ENCODE data around the gene HGS. TPM values are rescaled to one million over a fixed set of nuclear protein-coding genes. Genes with fewer than 3 reads are reported as not detected.

HGS gene
- total RNA-seq, 2 donors from 2014 or later, result 93.8 to 108 TPM

DNA sequence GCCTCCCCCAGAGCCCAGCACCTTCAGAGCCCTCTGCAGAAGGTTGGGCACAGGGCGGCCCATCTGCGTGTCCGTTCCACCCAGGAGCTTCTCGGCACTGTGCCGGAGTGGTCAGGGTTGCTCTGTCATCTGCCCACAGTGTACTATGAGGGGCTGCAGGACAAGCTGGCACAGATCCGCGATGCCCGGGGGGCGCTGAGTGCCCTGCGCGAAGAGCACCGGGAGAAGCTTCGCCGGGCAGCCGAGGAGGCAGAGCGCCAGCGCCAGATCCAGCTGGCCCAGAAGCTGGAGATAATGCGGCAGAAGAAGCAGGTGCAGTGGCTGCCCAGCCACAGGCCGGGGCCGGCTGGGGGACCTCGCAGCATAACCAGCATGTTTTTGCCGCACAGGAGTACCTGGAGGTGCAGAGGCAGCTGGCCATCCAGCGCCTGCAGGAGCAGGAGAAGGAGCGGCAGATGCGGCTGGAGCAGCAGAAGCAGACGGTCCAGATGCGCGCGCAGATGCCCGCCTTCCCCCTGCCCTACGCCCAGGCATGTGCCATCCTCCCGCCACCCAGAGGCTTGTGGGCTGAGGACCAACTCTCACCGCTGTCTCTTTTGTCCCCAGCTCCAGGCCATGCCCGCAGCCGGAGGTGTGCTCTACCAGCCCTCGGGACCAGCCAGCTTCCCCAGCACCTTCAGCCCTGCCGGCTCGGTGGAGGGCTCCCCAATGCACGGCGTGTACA is 12.6 kb downstream of the HGS start:
- ATAC-seq (ENCODE audit: insufficient number of reproducible peaks, low FRiP score, low read depth) (no peak), DNase-seq (ENCODE audit: low spot score) (no peak)
- Histone ChIP-seq H3K36me3 (peaks cover 70% of the 10 kb centered on the region), H3K4me3 (no peak overlapping the region), H3K9me3 (no peaks in the 10 kb centered on the region), H3K27me3 (replicated peaks; ENCODE audit: insufficient read depth) (no peaks in the 10 kb centered on the region), H3K27ac (no peak overlapping the region), H3K4me1 (ENCODE audit: control insufficient read depth in 1 of 2, low read depth in 2 of 2) (peaks cover 0 to 3% of the 10 kb centered on the region in 2 donors)
- TF ChIP-seq, protein P1, sequence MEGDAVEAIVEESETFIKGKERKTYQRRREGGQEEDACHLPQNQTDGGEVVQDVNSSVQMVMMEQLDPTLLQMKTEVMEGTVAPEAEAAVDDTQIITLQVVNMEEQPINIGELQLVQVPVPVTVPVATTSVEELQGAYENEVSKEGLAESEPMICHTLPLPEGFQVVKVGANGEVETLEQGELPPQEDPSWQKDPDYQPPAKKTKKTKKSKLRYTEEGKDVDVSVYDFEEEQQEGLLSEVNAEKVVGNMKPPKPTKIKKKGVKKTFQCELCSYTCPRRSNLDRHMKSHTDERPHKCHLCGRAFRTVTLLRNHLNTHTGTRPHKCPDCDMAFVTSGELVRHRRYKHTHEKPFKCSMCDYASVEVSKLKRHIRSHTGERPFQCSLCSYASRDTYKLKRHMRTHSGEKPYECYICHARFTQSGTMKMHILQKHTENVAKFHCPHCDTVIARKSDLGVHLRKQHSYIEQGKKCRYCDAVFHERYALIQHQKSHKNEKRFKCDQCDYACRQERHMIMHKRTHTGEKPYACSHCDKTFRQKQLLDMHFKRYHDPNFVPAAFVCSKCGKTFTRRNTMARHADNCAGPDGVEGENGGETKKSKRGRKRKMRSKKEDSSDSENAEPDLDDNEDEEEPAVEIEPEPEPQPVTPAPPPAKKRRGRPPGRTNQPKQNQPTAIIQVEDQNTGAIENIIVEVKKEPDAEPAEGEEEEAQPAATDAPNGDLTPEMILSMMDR (IDR thresholded peaks at IDR 0.05), result no peak

DNA sequence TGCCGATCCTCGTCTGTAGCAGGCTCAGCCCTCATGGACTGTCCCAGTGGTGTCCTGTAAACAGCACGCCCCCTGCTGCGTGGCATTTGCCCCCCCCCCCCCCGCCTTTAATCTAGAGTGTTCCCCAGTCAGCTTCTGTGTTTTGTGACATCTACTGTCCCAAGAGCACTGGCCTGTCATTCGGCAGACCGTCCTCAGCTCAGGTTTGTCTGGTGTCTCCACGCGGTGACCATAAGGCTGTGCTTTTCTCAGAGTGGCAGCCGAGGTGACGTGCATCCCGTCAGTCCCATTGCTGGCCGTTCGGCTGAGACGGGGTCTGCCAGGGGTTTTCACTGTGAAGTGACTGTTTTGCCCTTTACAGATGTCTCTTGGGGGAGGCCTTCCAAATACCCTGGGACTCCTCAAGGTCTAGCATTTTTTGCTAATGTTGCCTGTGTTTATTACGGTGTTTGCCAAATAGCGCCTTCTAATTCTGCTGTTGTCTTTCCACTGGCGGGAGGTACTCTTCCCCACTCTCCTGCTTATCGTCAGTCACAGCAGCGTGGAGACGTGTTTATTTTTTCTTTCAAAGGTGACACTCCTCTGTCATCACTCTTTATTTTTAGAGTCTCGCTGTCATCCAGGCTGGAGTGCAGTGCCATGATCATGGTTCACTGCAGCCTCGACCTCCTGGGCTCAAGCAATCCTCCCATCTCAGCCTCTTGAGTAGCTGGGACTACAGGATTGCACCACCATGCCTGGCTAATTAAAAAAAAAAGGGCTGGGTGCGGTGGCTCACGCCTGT is 13.6 kb downstream of the HGS start:
- H3K27me3 ChIP-seq (replicated peaks; ENCODE audit: insufficient read depth), result no peaks in the 10 kb centered on the region
- H3K27ac ChIP-seq, result no peak overlapping the region
- H3K36me3 ChIP-seq, result peaks cover 61% of the 10 kb centered on the region
- TF ChIP-seq, protein P1 (IDR thresholded peaks at IDR 0.05), result no peak
- H3K4me3 ChIP-seq, result no peak overlapping the region
- DNase-seq (ENCODE audit: low spot score) (no peak), ATAC-seq (ENCODE audit: insufficient number of reproducible peaks, low FRiP score, low read depth) (no peak)
- H3K4me1 ChIP-seq (ENCODE audit: control insufficient read depth in 1 of 2, low read depth in 2 of 2), result peaks cover 8 to 13% of the 10 kb centered on the region in 2 donors
- no peaks in the 10 kb centered on the region for H3K9me3 ChIP-seq

DNA sequence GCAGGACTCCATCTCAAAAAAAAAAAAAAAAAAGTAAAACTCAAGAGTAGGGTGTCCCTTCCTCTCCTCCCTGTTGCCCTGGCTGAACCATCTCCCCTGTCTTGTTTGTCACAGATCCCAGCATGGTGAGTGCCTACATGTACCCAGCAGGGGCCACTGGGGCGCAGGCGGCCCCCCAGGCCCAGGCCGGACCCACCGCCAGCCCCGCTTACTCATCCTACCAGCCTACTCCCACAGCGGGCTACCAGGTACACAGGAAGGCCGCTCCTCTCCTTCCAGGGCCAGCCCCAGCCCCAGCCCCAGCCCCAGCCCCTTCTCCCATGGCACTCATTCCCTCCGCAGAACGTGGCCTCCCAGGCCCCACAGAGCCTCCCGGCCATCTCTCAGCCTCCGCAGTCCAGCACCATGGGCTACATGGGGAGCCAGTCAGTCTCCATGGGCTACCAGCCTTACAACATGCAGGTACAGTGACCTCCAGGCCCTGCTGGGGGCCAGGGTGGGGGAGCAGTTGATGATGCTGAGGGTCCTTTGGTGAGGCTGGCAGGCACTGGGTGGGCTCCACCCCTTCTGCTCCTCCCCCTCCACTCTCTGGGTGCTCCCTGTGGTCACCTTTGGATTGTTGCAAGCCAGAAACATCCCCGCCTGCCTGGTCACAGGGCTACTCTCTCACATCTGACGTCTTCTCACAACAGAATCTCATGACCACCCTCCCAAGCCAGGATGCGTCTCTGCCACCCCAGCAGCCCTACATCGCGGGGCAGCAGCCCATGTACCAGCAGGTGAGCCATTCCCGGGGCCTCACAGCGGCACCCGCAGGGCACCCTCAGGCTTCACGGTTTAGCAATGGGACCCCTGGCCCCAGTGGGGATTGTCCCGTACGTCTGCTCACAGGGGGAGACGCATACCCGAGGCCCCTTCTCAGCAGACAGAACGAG is 16.8 kb downstream of the HGS start:
- H3K27me3 ChIP-seq (replicated peaks; ENCODE audit: insufficient read depth), result no peaks in the 10 kb centered on the region
- no peak overlapping the region for H3K4me3 ChIP-seq
- ATAC-seq (ENCODE audit: insufficient number of reproducible peaks, low FRiP score, low read depth) (no peak), DNase-seq (ENCODE audit: low spot score) (no peak)
- H3K4me1 ChIP-seq (ENCODE audit: control insufficient read depth in 1 of 2, low read depth in 2 of 2), result peaks cover 18 to 27% of the 10 kb centered on the region in 2 donors
- H3K27ac ChIP-seq, result no peak overlapping the region
- peaks cover 33% of the 10 kb centered on the region for H3K36me3 ChIP-seq
- H3K9me3 ChIP-seq, result no peaks in the 10 kb centered on the region
- TF ChIP-seq, protein P1 (IDR thresholded peaks at IDR 0.05), result no peak

DNA sequence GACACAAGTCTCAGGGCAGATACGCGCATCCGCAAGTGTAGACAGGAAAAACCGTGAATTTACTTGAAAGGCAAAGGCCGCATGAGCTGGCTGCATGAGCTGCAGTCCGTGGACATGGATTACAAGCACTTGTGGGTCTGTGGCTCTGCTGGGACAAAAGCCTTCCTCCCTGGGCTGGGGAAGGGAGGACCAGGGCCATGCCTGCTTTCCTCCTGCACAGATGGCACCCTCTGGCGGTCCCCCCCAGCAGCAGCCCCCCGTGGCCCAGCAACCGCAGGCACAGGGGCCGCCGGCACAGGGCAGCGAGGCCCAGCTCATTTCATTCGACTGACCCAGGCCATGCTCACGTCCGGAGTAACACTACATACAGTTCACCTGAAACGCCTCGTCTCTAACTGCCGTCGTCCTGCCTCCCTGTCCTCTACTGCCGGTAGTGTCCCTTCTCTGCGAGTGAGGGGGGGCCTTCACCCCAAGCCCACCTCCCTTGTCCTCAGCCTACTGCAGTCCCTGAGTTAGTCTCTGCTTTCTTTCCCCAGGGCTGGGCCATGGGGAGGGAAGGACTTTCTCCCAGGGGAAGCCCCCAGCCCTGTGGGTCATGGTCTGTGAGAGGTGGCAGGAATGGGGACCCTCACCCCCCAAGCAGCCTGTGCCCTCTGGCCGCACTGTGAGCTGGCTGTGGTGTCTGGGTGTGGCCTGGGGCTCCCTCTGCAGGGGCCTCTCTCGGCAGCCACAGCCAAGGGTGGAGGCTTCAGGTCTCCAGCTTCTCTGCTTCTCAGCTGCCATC is 17.7 kb downstream of the HGS start:
- no peaks in the 10 kb centered on the region for H3K27me3 ChIP-seq (replicated peaks; ENCODE audit: insufficient read depth)
- H3K36me3 ChIP-seq, result peaks cover 27% of the 10 kb centered on the region
- ATAC-seq (ENCODE audit: insufficient number of reproducible peaks, low FRiP score, low read depth) (no peak), DNase-seq (ENCODE audit: low spot score) (no peak)
- peaks cover 18 to 27% of the 10 kb centered on the region in 2 donors for H3K4me1 ChIP-seq (ENCODE audit: control insufficient read depth in 1 of 2, low read depth in 2 of 2)
- peak overlapping the region; percentile 72 for H3K4me3 ChIP-seq
- TF ChIP-seq, protein P1 (IDR thresholded peaks at IDR 0.05), result no peak
- no peak overlapping the region for H3K27ac ChIP-seq
- no peaks in the 10 kb centered on the region for H3K9me3 ChIP-seq
